ENCODE data around the gene SRGAP3. TPM values are rescaled to one million over a fixed set of nuclear protein-coding genes. Genes with fewer than 3 reads are reported as not detected.

The SRGAP3 gene
- total and polyA plus RNA-seq, 10 of the 15 experiments (the other 5 are each of a cell fraction or from before 2014, with no cell fraction given): 0.32 to 1.7 (median 0.99) TPM

GRCh38 chr3:9066141-9066540 lies 183.3 kb downstream of the SRGAP3 start (continued):
- no peak for TF ChIP-seq SIX5 (IDR thresholded peaks at IDR 0.05; ENCODE audit: low read depth, low read length, severe bottlenecking)

GRCh38 chr3:9064850-9065249 lies 184.6 kb downstream of the SRGAP3 start:
- Histone ChIP-seq H3K9me3 (replicated peaks; ENCODE audit: control insufficient read depth, insufficient read depth, low read length) (no peaks in the 10 kb centered on the region), H3K79me2 (ENCODE audit: control insufficient read depth, insufficient read depth, low read length) (no peaks in the 10 kb centered on the region), H3K9ac (ENCODE audit: control insufficient read depth, insufficient read depth, low read length) (no peak overlapping the region), H3K27ac (ENCODE audit: control insufficient read depth, insufficient read depth) (no peak overlapping the region), H3K4me1 (ENCODE audit: control insufficient read depth, insufficient read depth, low read length) (no peaks in the 10 kb centered on the region), H3K4me2 (ENCODE audit: control insufficient read depth, insufficient read depth) (no peak overlapping the region), H3K36me3 (ENCODE audit: control insufficient read depth in 2 of 2, insufficient read depth in 2 of 2, low read length in 1 of 2) (no peaks in the 10 kb centered on the region), H4K20me1 (ENCODE audit: control insufficient read depth, insufficient read depth) (no peaks in the 10 kb centered on the region), H2AFZ (ENCODE audit: control insufficient read depth, low read depth, low read length) (no peak overlapping the region), H3K4me3 (no peak overlapping the region), H3K27me3 (replicated peaks in 1 of 2; ENCODE audit: control insufficient read depth in 2 of 2, insufficient read depth in 2 of 2, low read length in 1 of 2) (no peaks in the 10 kb centered on the region)
- TF ChIP-seq DPF2 (IDR thresholded peaks at IDR 0.05) (no peak), HCFC1 (IDR thresholded peaks at IDR 0.05; ENCODE audit: low read length) (no peak), POU2F2 (IDR thresholded peaks at IDR 0.05; ENCODE audit: borderline replicate concordance, low read depth, low read length) (no peak), POLR2AphosphoS2 (IDR thresholded peaks at IDR 0.05; ENCODE audit: low read depth, low read length) (no peak)
- 53% methylated on average over 5 of the region's 5 CpGs for WGBS (ENCODE audit: insufficient coverage, insufficient replicate concordance, low lambda C conversion rate, missing lambda C conversion rate)
- ChIA-PET SMC1A (ENCODE audit: uncharacterized antibody, unreplicated experiment) (interaction anchor here (1.1 kb wide), 1 partner anchor 77 kb away, joined by 3 read pairs; no protein-coding TSS in a partner anchor), CTCF (interaction anchor here (1.0 to 6.9 kb wide), 3 partner anchors 8 to 238 kb away, joined by 3 to 56 read pairs (median 7); no protein-coding TSS in a partner anchor), RAD21 (ENCODE audit: unreplicated experiment) (no interaction called here), POLR2A (no interaction called here)
- intact Hi-C loops (cut with micrococcal nuclease; ENCODE audit: unreplicated experiment): loop anchor here (10.0 kb wide), 1 partner anchor 400 kb away; no protein-coding TSS in a partner anchor
- FAIRE-seq (no peak), ATAC-seq (no peak), DNase-seq (ENCODE audit: low read depth, low spot score) (no peak)
- BruUV-seq (replicated peaks): no TSS peak
- in situ Hi-C loops (cut with MboI): loop anchor here (5.0 kb wide), 2 partner anchors 93 to 237 kb away; no protein-coding TSS in a partner anchor

- WGBS (ENCODE audit: insufficient coverage, insufficient replicate concordance, low lambda C conversion rate, missing lambda C conversion rate): 77% methylated on average over 9 of the region's 9 CpGs
- H3K4me1 ChIP-seq (ENCODE audit: control insufficient read depth, insufficient read depth, low read length): no peaks in the 10 kb centered on the region
- FAIRE-seq (no peak), DNase-seq (ENCODE audit: low read depth, low spot score) (no peak), ATAC-seq (no peak)
- no peaks in the 10 kb centered on the region for H3K9me3 ChIP-seq (replicated peaks; ENCODE audit: control insufficient read depth, insufficient read depth, low read length)
- intact Hi-C loops (cut with micrococcal nuclease; ENCODE audit: unreplicated experiment) (loop anchor here (10.0 kb wide), 1 partner anchor 399 kb away; no protein-coding TSS in a partner anchor), in situ Hi-C loops (cut with MboI) (no loop called here)
- no TSS peak for BruUV-seq (replicated peaks)
- no peak overlapping the region for H3K4me3 ChIP-seq
- no peaks in the 10 kb centered on the region for H4K20me1 ChIP-seq (ENCODE audit: control insufficient read depth, insufficient read depth)
- no peaks in the 10 kb centered on the region for H3K79me2 ChIP-seq (ENCODE audit: control insufficient read depth, insufficient read depth, low read length)
- no peak overlapping the region for H3K9ac ChIP-seq (ENCODE audit: control insufficient read depth, insufficient read depth, low read length)
- no peak overlapping the region for H3K27ac ChIP-seq (ENCODE audit: control insufficient read depth, insufficient read depth)
- ChIA-PET SMC1A (ENCODE audit: uncharacterized antibody, unreplicated experiment) (interaction anchor here (0.9 to 1.7 kb wide), 5 partner anchors 22 to 382 kb away, joined by 3 to 5 read pairs (median 3); no protein-coding TSS in a partner anchor), POLR2A (no interaction called here), CTCF (interaction anchor here (0.7 to 6.9 kb wide), 4 partner anchors 9 to 239 kb away, joined by 3 to 56 read pairs (median 5); no protein-coding TSS in a partner anchor), RAD21 (ENCODE audit: unreplicated experiment) (no interaction called here)
- no peak overlapping the region for H3K4me2 ChIP-seq (ENCODE audit: control insufficient read depth, insufficient read depth)
- no peaks in the 10 kb centered on the region for H3K27me3 ChIP-seq (replicated peaks in 1 of 2; ENCODE audit: control insufficient read depth in 2 of 2, insufficient read depth in 2 of 2, low read length in 1 of 2)
- no peaks in the 10 kb centered on the region for H3K36me3 ChIP-seq (ENCODE audit: control insufficient read depth in 2 of 2, insufficient read depth in 2 of 2, low read length in 1 of 2)
- H2AFZ ChIP-seq (ENCODE audit: control insufficient read depth, low read depth, low read length): no peak overlapping the region
- TF ChIP-seq KDM1A (IDR thresholded peaks at IDR 0.05; ENCODE audit: borderline replicate concordance) (no peak), NR2C2 (IDR thresholded peaks at IDR 0.05; ENCODE audit: borderline replicate concordance, control insufficient read depth, insufficient read length, low read depth) (no peak), NBN (IDR thresholded peaks at IDR 0.05) (no peak), SMARCA5 (IDR thresholded peaks at IDR 0.05) (no peak), FOXM1 (IDR thresholded peaks at IDR 0.05; ENCODE audit: low read depth, low read length) (no peak), CBX3 (IDR thresholded peaks at IDR 0.05; ENCODE audit: borderline replicate concordance, low read depth) (no peak), PML (IDR thresholded peaks at IDR 0.05; ENCODE audit: low read length) (no peak), NKRF (conservative IDR thresholded peaks at IDR 0.05) (no peak), E2F4 (IDR thresholded peaks at IDR 0.05; ENCODE audit: low read depth, low read length) (no peak), GATAD2B (conservative IDR thresholded peaks at IDR 0.05; ENCODE audit: low read depth) (no peak)
These were observed 185.2 kb downstream of the SRGAP3 start for GRCh38 chr3:9064251-9064650.
